Measurements from ENCODE around the gene RAB38. TPM values are rescaled to one million over a fixed set of nuclear protein-coding genes. Genes with fewer than 3 reads are reported as not detected.

Gene RAB38
- total RNA-seq, 2 experiments from 2014 or later, result 0.19 TPM; not detected in 1

GRCh38 chr11:88089134-88089533, 86.1 kb downstream of the RAB38 start:
- POLR2A ChIA-PET, result interaction anchor here (1.0 kb wide), 1 partner anchor 449 kb away, joined by 4 read pairs; no protein-coding TSS in a partner anchor
- intact Hi-C loops (cut with micrococcal nuclease; ENCODE audit: unreplicated experiment), result no loop called here
- no peaks in the 10 kb centered on the region for H3K36me3 ChIP-seq (ENCODE audit: insufficient read depth, low read length)

GRCh38 chr11:88087337-88087736, 87.9 kb downstream of the RAB38 start:
- Histone ChIP-seq H3K36me3 (ENCODE audit: insufficient read depth, low read length) (no peaks in the 10 kb centered on the region), H3K9me2 (ENCODE audit: insufficient read depth, low read length) (no peaks in the 10 kb centered on the region), H3K4me1 (ENCODE audit: insufficient read depth, low read length, poor library complexity, severe bottlenecking) (no peaks in the 10 kb centered on the region), H4K20me1 (ENCODE audit: insufficient read depth, low read length) (no peaks in the 10 kb centered on the region), H2AFZ (ENCODE audit: low read length) (no peak overlapping the region), H3K9me3 (ENCODE audit: low read length) (no peaks in the 10 kb centered on the region), H3K4me3 (ENCODE audit: low read depth, low read length, poor library complexity, severe bottlenecking) (no peak overlapping the region), H3K79me2 (ENCODE audit: insufficient read depth, low read depth, low read length) (no peaks in the 10 kb centered on the region), H3K27ac (ENCODE audit: low read depth, low read length, poor library complexity, severe bottlenecking) (no peak overlapping the region), H3K4me2 (ENCODE audit: low read length) (no peak overlapping the region)
- no peak for DNase-seq (ENCODE audit: low spot score)
- no TSS peak for BruUV-seq (replicated peaks)
- intact Hi-C loops (cut with micrococcal nuclease; ENCODE audit: unreplicated experiment), result no loop called here
- ChIA-PET CTCF (ENCODE audit: unreplicated experiment) (no interaction called here), POLR2A (no interaction called here)
- no peak for TF ChIP-seq CTCF (conservative IDR thresholded peaks at IDR 0.05; ENCODE audit: low read length)
- TF ChIP-seq EZH2phosphoT487 (IDR thresholded peaks at IDR 0.05; ENCODE audit: borderline replicate concordance, low read depth, low read length), result no peak

More at GRCh38 chr11:88089134-88089533, 86.1 kb downstream of the RAB38 start:
- Histone ChIP-seq H3K9me3 (ENCODE audit: low read length) (no peaks in the 10 kb centered on the region), H4K20me1 (ENCODE audit: insufficient read depth, low read length) (no peaks in the 10 kb centered on the region), H2AFZ (ENCODE audit: low read length) (no peak overlapping the region), H3K79me2 (ENCODE audit: insufficient read depth, low read depth, low read length) (no peaks in the 10 kb centered on the region), H3K4me3 (ENCODE audit: low read depth, low read length, poor library complexity, severe bottlenecking) (no peak overlapping the region), H3K27ac (ENCODE audit: low read depth, low read length, poor library complexity, severe bottlenecking) (no peak overlapping the region), H3K9me2 (ENCODE audit: insufficient read depth, low read length) (no peaks in the 10 kb centered on the region), H3K4me2 (ENCODE audit: low read length) (no peak overlapping the region), H3K4me1 (ENCODE audit: insufficient read depth, low read length, poor library complexity, severe bottlenecking) (no peaks in the 10 kb centered on the region)
- DNase-seq (ENCODE audit: low spot score), result no peak
- CTCF ChIA-PET (ENCODE audit: unreplicated experiment), result no interaction called here
- no TSS peak for BruUV-seq (replicated peaks)
- TF ChIP-seq EZH2phosphoT487 (IDR thresholded peaks at IDR 0.05; ENCODE audit: borderline replicate concordance, low read depth, low read length) (no peak), CTCF (conservative IDR thresholded peaks at IDR 0.05; ENCODE audit: low read length) (no peak)

GRCh38 chr11:88086297-88086696, 88.9 kb downstream of the RAB38 start:
- Histone ChIP-seq H3K79me2 (ENCODE audit: insufficient read depth, low read depth, low read length) (no peaks in the 10 kb centered on the region), H3K4me2 (ENCODE audit: low read length) (no peak overlapping the region), H3K4me3 (ENCODE audit: low read depth, low read length, poor library complexity, severe bottlenecking) (no peak overlapping the region), H3K36me3 (ENCODE audit: insufficient read depth, low read length) (no peaks in the 10 kb centered on the region), H3K9me3 (ENCODE audit: low read length) (no peaks in the 10 kb centered on the region), H4K20me1 (ENCODE audit: insufficient read depth, low read length) (no peaks in the 10 kb centered on the region), H3K27ac (ENCODE audit: low read depth, low read length, poor library complexity, severe bottlenecking) (no peak overlapping the region), H3K9me2 (ENCODE audit: insufficient read depth, low read length) (no peaks in the 10 kb centered on the region), H2AFZ (ENCODE audit: low read length) (no peak overlapping the region), H3K4me1 (ENCODE audit: insufficient read depth, low read length, poor library complexity, severe bottlenecking) (no peaks in the 10 kb centered on the region)
- TF ChIP-seq CTCF (conservative IDR thresholded peaks at IDR 0.05; ENCODE audit: low read length), result no peak
- TF ChIP-seq EZH2phosphoT487 (IDR thresholded peaks at IDR 0.05; ENCODE audit: borderline replicate concordance, low read depth, low read length), result no peak
- POLR2A ChIA-PET, result interaction anchor here (0.6 kb wide), 2 partner anchors 44 to 70 kb away, joined by 3 read pairs; no protein-coding TSS in a partner anchor
- CTCF ChIA-PET (ENCODE audit: unreplicated experiment), result no interaction called here
- no TSS peak for BruUV-seq (replicated peaks)
- no peak for DNase-seq (ENCODE audit: low spot score)
- intact Hi-C loops (cut with micrococcal nuclease; ENCODE audit: unreplicated experiment), result no loop called here

Measured in OCI-LY7 (cell line).